Loucy (cell line): ENCODE measurements around the gene PARVB.

ENCODE experiments used
- EZH2phosphoT487 ChIP-seq: fragments of 200-600 bp; IDR thresholded peaks from 2 replicates; pipeline ENCODE4 v1.6.1; 2018; ENCODE audit warnings: antibody characterized with exemption, mild to moderate bottlenecking, moderate library complexity, borderline replicate concordance
- TF ChIP-seq, protein P1 (sequence below): fragments of 200-600 bp; sonication (generic); conservative IDR thresholded peaks from 2 replicates; pipeline ENCODE4 v1.5.1; 2014; ENCODE audit warnings: mild to moderate bottlenecking, antibody characterized with exemption, low read length

DNA sequence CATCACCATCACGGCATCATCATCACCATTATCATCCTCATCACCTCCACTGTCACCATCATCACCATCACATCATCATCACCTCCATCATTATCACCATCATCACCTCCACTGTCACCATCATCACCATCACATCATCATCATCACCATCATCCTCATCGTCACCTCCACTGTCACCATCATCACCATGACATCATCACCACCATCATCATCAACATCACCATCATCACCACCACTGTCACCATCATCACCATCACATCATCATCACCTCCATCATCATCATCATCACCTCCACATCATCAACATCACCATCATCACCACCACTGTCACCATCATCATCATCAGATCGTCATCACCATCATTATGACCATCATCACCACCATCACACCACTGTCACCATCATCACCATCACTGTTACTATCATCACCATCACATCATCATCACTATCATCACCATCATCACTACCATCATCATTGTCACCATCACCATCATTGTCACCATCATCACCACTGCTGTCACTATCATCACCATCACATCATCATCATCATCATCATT is 189.5 kb downstream of the PARVB start:
- no peak for TF ChIP-seq EZH2phosphoT487
- TF ChIP-seq, protein P1, sequence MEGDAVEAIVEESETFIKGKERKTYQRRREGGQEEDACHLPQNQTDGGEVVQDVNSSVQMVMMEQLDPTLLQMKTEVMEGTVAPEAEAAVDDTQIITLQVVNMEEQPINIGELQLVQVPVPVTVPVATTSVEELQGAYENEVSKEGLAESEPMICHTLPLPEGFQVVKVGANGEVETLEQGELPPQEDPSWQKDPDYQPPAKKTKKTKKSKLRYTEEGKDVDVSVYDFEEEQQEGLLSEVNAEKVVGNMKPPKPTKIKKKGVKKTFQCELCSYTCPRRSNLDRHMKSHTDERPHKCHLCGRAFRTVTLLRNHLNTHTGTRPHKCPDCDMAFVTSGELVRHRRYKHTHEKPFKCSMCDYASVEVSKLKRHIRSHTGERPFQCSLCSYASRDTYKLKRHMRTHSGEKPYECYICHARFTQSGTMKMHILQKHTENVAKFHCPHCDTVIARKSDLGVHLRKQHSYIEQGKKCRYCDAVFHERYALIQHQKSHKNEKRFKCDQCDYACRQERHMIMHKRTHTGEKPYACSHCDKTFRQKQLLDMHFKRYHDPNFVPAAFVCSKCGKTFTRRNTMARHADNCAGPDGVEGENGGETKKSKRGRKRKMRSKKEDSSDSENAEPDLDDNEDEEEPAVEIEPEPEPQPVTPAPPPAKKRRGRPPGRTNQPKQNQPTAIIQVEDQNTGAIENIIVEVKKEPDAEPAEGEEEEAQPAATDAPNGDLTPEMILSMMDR: no peak
